Measurements from ENCODE around the gene BCL11A. TPM values are rescaled to one million over a fixed set of nuclear protein-coding genes. Genes with fewer than 3 reads are reported as not detected.

Gene BCL11A
- total RNA-seq, 1 donor from 2014 or later, result 331 TPM

- no peaks in the 10 kb centered on the region for H3K9me3 Mint-ChIP-seq
- ATAC-seq (ENCODE audit: low read depth) (peak; percentile 60), DNase-seq (no peak)
- TF ChIP-seq, protein P1, sequence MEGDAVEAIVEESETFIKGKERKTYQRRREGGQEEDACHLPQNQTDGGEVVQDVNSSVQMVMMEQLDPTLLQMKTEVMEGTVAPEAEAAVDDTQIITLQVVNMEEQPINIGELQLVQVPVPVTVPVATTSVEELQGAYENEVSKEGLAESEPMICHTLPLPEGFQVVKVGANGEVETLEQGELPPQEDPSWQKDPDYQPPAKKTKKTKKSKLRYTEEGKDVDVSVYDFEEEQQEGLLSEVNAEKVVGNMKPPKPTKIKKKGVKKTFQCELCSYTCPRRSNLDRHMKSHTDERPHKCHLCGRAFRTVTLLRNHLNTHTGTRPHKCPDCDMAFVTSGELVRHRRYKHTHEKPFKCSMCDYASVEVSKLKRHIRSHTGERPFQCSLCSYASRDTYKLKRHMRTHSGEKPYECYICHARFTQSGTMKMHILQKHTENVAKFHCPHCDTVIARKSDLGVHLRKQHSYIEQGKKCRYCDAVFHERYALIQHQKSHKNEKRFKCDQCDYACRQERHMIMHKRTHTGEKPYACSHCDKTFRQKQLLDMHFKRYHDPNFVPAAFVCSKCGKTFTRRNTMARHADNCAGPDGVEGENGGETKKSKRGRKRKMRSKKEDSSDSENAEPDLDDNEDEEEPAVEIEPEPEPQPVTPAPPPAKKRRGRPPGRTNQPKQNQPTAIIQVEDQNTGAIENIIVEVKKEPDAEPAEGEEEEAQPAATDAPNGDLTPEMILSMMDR (IDR thresholded peaks at IDR 0.05), result no peak
- peaks cover 11% of the 10 kb centered on the region for H3K4me1 Mint-ChIP-seq
- POLR2A ChIA-PET, result interaction anchor here (0.5 to 1.1 kb wide), 6 partner anchors 9 to 462 kb away, joined by 3 to 8 read pairs (median 5); no protein-coding TSS in a partner anchor
- no peaks in the 10 kb centered on the region for H3K36me3 Mint-ChIP-seq (ENCODE audit: low read depth)
- intact Hi-C loops (cut with micrococcal nuclease), result loop anchor here (5.0 kb wide), 2 partner anchors 103 to 1997 kb away; no protein-coding TSS in a partner anchor
- CTCF ChIA-PET, result interaction anchor here (1.1 to 5.6 kb wide), 4 partner anchors 12 to 1268 kb away, joined by 4 to 25 read pairs (median 7); no protein-coding TSS in a partner anchor
- no peak overlapping the region for H3K4me3 Mint-ChIP-seq
- peaks cover 19% of the 10 kb centered on the region for H3K27me3 Mint-ChIP-seq
- no peak overlapping the region for H3K27ac Mint-ChIP-seq
These were observed 16.2 kb upstream of the BCL11A start for GRCh38 chr2:60569680-60570111.

DNA sequence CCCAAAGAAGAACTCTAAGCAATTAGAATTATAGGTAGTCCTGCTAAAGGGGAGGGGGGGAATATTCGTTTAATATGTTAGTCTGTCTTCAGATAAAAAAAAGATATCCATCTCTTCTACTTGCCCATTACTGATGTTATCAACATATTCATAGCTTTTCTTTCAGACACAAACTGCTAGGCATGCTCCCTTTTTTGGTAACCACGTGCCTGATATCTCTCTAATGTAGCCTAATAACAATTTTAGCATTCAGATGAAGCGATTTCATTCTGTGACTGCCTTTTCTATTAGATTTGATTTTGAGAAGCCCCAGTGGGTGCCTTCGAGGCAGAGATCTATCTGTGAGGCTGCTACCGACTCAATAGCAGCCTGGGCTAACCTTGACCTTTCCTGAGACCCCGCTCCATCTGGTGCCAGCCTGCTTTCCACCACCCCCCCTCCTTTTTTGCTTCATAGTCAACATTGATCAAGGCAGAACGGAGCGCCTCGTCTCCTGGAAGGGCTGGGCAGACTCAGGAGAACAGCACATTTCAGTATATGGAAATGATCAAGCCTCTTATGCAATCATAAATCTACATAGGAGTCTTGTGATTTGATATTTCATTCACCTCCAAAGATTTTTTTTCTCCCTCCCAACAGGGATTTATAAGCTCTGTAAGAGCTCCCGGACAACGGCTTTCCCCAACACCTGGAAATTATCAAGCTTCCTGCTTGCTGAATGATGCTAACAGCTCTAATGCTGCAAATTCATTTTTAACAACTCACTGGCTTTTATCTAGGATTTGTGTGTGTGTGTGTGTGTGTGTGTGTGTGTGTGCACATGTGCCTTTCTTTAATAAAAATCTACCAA lies 14.7 kb upstream of the BCL11A start:
- H3K27me3 Mint-ChIP-seq, result peaks cover 19% of the 10 kb centered on the region
- H3K27ac Mint-ChIP-seq, result no peak overlapping the region
- no peak for ATAC-seq (ENCODE audit: low read depth)
- ChIA-PET POLR2A (no interaction called here), CTCF (interaction anchor here (0.9 to 9.8 kb wide), 6 partner anchors 14 to 1546 kb away, joined by 4 to 98 read pairs (median 6); no protein-coding TSS in a partner anchor)
- H3K4me3 Mint-ChIP-seq, result no peak overlapping the region
- intact Hi-C loops (cut with micrococcal nuclease), result loop anchor here (5.0 kb wide), 2 partner anchors 104 to 1996 kb away; no protein-coding TSS in a partner anchor
- DNase-seq, result no peak
- no peaks in the 10 kb centered on the region for H3K36me3 Mint-ChIP-seq (ENCODE audit: low read depth)
- TF ChIP-seq, protein P1 (IDR thresholded peaks at IDR 0.05), result no peak
- peaks cover 14% of the 10 kb centered on the region for H3K4me1 Mint-ChIP-seq
- no peaks in the 10 kb centered on the region for H3K9me3 Mint-ChIP-seq

GRCh38 chr2:60567096-60567495 lies 13.6 kb upstream of the BCL11A start:
- no peaks in the 10 kb centered on the region for H3K9me3 Mint-ChIP-seq
- intact Hi-C loops (cut with micrococcal nuclease), result loop anchor here (5.0 kb wide), 2 partner anchors 105 to 1995 kb away; no protein-coding TSS in a partner anchor
- H3K4me3 Mint-ChIP-seq, result no peak overlapping the region
- DNase-seq (no peak), ATAC-seq (ENCODE audit: low read depth) (no peak)
- peaks cover 15% of the 10 kb centered on the region for H3K27me3 Mint-ChIP-seq
- H3K36me3 Mint-ChIP-seq (ENCODE audit: low read depth), result no peaks in the 10 kb centered on the region
- H3K27ac Mint-ChIP-seq, result no peak overlapping the region
- ChIA-PET POLR2A (interaction anchor here (0.6 to 3.4 kb wide), 2 partner anchors 10 to 801 kb away, joined by 3 to 13 read pairs; no protein-coding TSS in a partner anchor), CTCF (interaction anchor here (1.5 to 9.8 kb wide), 5 partner anchors 14 to 1545 kb away, joined by 4 to 98 read pairs (median 25); no protein-coding TSS in a partner anchor)
- peaks cover 14% of the 10 kb centered on the region for H3K4me1 Mint-ChIP-seq
- TF ChIP-seq, protein P1 (IDR thresholded peaks at IDR 0.05), result no peak

DNA sequence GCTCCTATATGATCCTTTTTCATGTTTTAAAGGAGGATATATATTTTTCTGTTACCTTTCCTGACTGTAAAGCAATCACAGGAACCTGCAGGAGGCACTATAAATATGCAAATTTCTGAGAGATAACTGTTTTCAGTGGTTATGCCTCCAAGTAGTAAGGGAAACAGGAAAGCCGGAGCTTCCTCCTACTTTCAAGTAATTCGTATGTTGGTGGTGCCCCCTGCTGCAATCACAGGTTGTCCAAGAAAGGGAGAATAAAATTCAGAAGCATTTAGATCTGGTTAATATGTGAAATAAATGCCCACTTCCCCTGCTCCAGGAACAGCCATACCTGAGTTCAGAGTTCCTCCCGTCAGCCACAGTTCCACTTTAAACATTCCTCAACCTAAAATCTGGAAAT lies 12.0 kb upstream of the BCL11A start:
- H3K36me3 Mint-ChIP-seq (ENCODE audit: low read depth), result no peaks in the 10 kb centered on the region
- intact Hi-C loops (cut with micrococcal nuclease), result loop anchor here (1.0 to 5.0 kb wide), 6 partner anchors 107 to 1993 kb away; no protein-coding TSS in a partner anchor
- peaks cover 5% of the 10 kb centered on the region for H3K27me3 Mint-ChIP-seq
- no peaks in the 10 kb centered on the region for H3K9me3 Mint-ChIP-seq
- H3K4me1 Mint-ChIP-seq, result peaks cover 21% of the 10 kb centered on the region
- DNase-seq (no peak), ATAC-seq (ENCODE audit: low read depth) (peak; percentile 51)
- H3K27ac Mint-ChIP-seq, result no peak overlapping the region
- H3K4me3 Mint-ChIP-seq, result no peak overlapping the region
- ChIA-PET POLR2A (interaction anchor here (0.6 to 3.4 kb wide), 4 partner anchors 9 to 207 kb away, joined by 3 to 13 read pairs (median 8); no protein-coding TSS in a partner anchor), CTCF (interaction anchor here (0.5 to 9.8 kb wide), 13 partner anchors 9 to 1803 kb away, joined by 3 to 98 read pairs (median 3); no protein-coding TSS in a partner anchor)
- TF ChIP-seq, protein P1 (IDR thresholded peaks at IDR 0.05), result peak; percentile 30

All from activated B cell treated with CpG ODN at 0.5 μM for 24 hours (primary cell).